ENCODE data around the gene SLC4A9. TPM values are rescaled to one million over a fixed set of nuclear protein-coding genes. Genes with fewer than 3 reads are reported as not detected.
"Not testable (repeated sequence)": the region's sequence is repeated elsewhere in the genome, so short reads cannot be mapped to it uniquely, and the experiment has no call there.

SLC4A9 gene
- total and polyA plus RNA-seq, 2 experiments from 2014 or later, result 0.07 to 0.53 TPM

DNA sequence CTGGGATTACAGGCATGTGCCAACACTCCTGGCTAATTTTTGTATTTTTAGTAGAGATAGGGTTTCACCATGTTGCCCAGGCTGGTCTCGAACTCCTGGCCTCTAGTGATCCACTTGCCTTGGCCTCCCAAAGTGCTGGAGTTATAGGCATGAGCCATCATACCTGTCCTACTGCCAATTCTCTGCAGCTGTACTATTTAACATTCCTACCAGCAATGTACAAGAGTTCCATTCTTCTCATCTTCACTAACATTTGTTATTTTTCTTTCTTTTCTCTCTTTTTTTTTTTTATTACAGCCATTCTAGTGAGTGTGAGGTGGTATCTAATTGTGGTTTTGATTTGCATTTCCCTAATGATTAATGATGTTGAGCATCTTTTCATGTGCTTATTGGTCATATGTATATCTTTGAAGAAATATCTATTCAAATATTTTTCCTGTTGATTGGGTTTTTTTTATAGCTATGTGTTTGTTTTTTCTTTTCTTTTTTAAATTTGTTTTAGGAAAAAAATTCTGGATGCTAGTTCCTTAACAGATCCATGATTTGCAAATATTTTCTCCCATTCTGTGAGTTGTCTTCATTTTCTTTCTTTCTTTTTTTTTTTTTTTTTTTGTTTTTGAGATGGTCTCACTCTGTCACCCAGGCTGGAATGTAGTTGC is 59.0 kb downstream of the SLC4A9 start:
- TF ChIP-seq, protein P1, sequence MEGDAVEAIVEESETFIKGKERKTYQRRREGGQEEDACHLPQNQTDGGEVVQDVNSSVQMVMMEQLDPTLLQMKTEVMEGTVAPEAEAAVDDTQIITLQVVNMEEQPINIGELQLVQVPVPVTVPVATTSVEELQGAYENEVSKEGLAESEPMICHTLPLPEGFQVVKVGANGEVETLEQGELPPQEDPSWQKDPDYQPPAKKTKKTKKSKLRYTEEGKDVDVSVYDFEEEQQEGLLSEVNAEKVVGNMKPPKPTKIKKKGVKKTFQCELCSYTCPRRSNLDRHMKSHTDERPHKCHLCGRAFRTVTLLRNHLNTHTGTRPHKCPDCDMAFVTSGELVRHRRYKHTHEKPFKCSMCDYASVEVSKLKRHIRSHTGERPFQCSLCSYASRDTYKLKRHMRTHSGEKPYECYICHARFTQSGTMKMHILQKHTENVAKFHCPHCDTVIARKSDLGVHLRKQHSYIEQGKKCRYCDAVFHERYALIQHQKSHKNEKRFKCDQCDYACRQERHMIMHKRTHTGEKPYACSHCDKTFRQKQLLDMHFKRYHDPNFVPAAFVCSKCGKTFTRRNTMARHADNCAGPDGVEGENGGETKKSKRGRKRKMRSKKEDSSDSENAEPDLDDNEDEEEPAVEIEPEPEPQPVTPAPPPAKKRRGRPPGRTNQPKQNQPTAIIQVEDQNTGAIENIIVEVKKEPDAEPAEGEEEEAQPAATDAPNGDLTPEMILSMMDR (IDR thresholded peaks at IDR 0.05; ENCODE audit: poor library complexity), result no peak
- TF ChIP-seq EZH2 (IDR thresholded peaks at IDR 0.05; ENCODE audit: borderline replicate concordance) (no peak), EZH2phosphoT487 (IDR thresholded peaks at IDR 0.05; ENCODE audit: low read depth, severe bottlenecking, unreplicated experiment) (no peak)
- Histone ChIP-seq H3K36me3 (replicated peaks; ENCODE audit: insufficient read depth, low read depth) (no peaks in the 10 kb centered on the region), H3K4me3 (no peak overlapping the region), H3K79me2 (peaks cover 97% of the 10 kb centered on the region), H3K9me3 (ENCODE audit: low read depth) (no peaks in the 10 kb centered on the region), H3K4me2 (no peak overlapping the region), H3K4me1 (ENCODE audit: insufficient read depth) (no peaks in the 10 kb centered on the region), H3K27me3 (no peaks in the 10 kb centered on the region), H4K20me1 (ENCODE audit: insufficient read depth, poor library complexity, severe bottlenecking) (peaks cover 92% of the 10 kb centered on the region), H2AFZ (no peak overlapping the region), H3K9me2 (replicated peaks; ENCODE audit: insufficient read depth) (no peaks in the 10 kb centered on the region), H3K27ac (no peak overlapping the region)
- no peak for DNase-seq (ENCODE audit: low spot score)
- WGBS (ENCODE audit: low lambda C conversion rate, missing lambda C conversion rate), result 100% methylated on average over 1 of the region's 1 CpG

DNA sequence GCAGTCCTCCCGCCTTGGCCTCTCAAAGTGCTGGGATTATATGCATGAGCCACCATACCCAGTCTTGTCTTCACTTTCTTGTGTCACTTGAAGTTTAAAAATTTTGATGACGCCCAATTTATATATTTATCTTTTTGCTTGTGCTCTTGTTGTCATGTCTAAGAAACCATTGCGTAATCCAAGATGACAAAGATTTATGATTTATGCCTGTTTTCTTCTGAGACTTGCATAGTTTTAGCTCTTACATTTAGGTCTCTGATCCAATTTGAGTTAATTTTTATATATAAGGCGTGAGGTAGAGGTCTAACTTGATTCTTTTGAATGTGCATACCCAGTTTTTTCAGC is 60.2 kb downstream of the SLC4A9 start:
- Histone ChIP-seq H3K27ac (no peak overlapping the region), H3K36me3 (replicated peaks; ENCODE audit: insufficient read depth, low read depth) (no peaks in the 10 kb centered on the region), H3K4me2 (no peak overlapping the region), H2AFZ (no peak overlapping the region), H3K9me2 (replicated peaks; ENCODE audit: insufficient read depth) (no peaks in the 10 kb centered on the region), H3K79me2 (peaks cover 97% of the 10 kb centered on the region), H4K20me1 (ENCODE audit: insufficient read depth, poor library complexity, severe bottlenecking) (peaks cover 91% of the 10 kb centered on the region), H3K4me1 (ENCODE audit: insufficient read depth) (no peaks in the 10 kb centered on the region), H3K27me3 (no peaks in the 10 kb centered on the region), H3K4me3 (no peak overlapping the region), H3K9me3 (ENCODE audit: low read depth) (no peaks in the 10 kb centered on the region)
- TF ChIP-seq, protein P1 (IDR thresholded peaks at IDR 0.05; ENCODE audit: poor library complexity), result no peak
- no peak for TF ChIP-seq EZH2phosphoT487 (IDR thresholded peaks at IDR 0.05; ENCODE audit: low read depth, severe bottlenecking, unreplicated experiment)
- TF ChIP-seq EZH2 (IDR thresholded peaks at IDR 0.05; ENCODE audit: borderline replicate concordance), result no peak
- 98% methylated on average over 4 of the region's 4 CpGs for WGBS (ENCODE audit: low lambda C conversion rate, missing lambda C conversion rate)
- DNase-seq (ENCODE audit: low spot score), result no peak

DNA sequence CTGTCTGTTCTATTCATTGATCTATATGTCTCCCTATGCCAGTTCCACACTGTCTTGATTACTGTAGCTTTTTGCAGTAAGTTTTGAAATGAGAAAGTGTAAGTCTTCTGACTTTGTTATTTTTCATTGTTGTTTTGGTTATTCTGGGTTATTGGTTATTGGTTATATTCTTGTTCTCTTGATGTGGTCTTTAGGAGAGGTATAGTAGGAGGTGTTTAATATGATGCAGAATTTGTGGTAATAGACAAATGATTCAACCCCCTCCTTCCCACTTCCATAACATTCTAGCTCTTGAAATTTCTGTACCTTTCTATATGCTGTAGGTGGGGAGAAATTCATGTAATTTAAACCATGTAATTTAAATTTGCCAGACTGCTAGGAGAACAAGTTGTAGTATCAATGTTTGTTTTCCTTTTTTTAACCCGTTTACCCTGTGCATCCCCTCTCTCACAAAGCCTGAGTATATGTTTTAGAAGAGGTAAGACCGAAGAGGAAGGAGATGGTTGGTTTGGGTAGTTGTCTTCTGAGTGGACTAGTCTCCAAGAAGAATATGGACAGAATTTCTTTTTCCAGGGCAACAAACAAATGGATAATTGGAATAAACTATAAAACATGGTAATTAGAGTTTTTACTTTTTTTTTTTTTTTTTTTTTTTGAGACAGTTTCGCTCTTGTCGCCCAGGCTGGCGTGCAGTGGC is 60.8 kb downstream of the SLC4A9 start:
- Histone ChIP-seq H2AFZ (no peak overlapping the region), H3K9me2 (replicated peaks; ENCODE audit: insufficient read depth) (no peaks in the 10 kb centered on the region), H3K4me3 (no peak overlapping the region), H3K4me2 (no peak overlapping the region), H3K27ac (no peak overlapping the region), H4K20me1 (ENCODE audit: insufficient read depth, poor library complexity, severe bottlenecking) (peaks cover 92% of the 10 kb centered on the region), H3K9me3 (ENCODE audit: low read depth) (no peaks in the 10 kb centered on the region), H3K4me1 (ENCODE audit: insufficient read depth) (no peaks in the 10 kb centered on the region), H3K79me2 (peaks cover 97% of the 10 kb centered on the region), H3K36me3 (replicated peaks; ENCODE audit: insufficient read depth, low read depth) (no peaks in the 10 kb centered on the region), H3K27me3 (no peaks in the 10 kb centered on the region)
- TF ChIP-seq EZH2 (IDR thresholded peaks at IDR 0.05; ENCODE audit: borderline replicate concordance) (no peak), EZH2phosphoT487 (IDR thresholded peaks at IDR 0.05; ENCODE audit: low read depth, severe bottlenecking, unreplicated experiment) (no peak)
- TF ChIP-seq, protein P1 (IDR thresholded peaks at IDR 0.05; ENCODE audit: poor library complexity), result no peak
- 92% methylated on average over 5 of the region's 5 CpGs for WGBS (ENCODE audit: low lambda C conversion rate, missing lambda C conversion rate)
- no peak for DNase-seq (ENCODE audit: low spot score)

DNA sequence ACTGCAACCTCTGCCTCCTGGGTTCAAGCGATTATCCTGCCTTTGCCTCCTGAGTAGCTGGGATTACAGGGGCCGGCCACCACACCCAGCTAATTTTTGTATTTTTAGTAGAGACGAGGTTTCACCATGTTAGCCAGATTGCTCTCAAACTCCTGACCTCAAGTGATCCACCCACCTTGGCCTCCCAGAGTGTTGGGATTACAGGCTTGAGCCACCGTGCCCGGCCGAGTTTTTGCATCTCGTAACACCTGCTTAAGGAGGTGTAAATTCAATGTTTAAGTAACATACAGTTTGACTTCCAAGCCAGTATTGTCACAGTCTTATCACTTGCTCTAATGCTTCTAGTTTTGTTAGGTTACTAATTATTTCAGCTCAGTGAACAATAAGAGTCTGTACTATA is 61.4 kb downstream of the SLC4A9 start:
- H3K4me3 ChIP-seq; H3K9me3 ChIP-seq (ENCODE audit: low read depth); H3K27ac ChIP-seq; H2AFZ ChIP-seq; H3K27me3 ChIP-seq; H3K36me3 ChIP-seq (replicated peaks; ENCODE audit: insufficient read depth, low read depth); H3K4me1 ChIP-seq (ENCODE audit: insufficient read depth); H3K4me2 ChIP-seq; H3K9me2 ChIP-seq (replicated peaks; ENCODE audit: insufficient read depth); DNase-seq (ENCODE audit: low spot score): not testable (repeated sequence)
- peaks cover 92% of the 10 kb centered on the region for H4K20me1 ChIP-seq (ENCODE audit: insufficient read depth, poor library complexity, severe bottlenecking)
- WGBS (ENCODE audit: low lambda C conversion rate, missing lambda C conversion rate), result 69% methylated on average over 7 of the region's 7 CpGs
- H3K79me2 ChIP-seq, result peaks cover 96% of the 10 kb centered on the region

All from hepatocyte (in vitro differentiated cells).